NCI-H187 (cell line): Measurements from ENCODE around the gene EPB41L4B.
A peak's percentile ranks its signal among the peaks of the same experiment; 100 is the strongest.
"Not testable (repeated sequence)": the region's sequence is repeated elsewhere in the genome, so short reads cannot be mapped to it uniquely, and the experiment has no call there.

Experiments
- DNase-seq, 2 experiments: peaks; one replicate each; lab custom pipeline; 2025; lab: John Stamatoyannopoulos, UW

The EPB41L4B gene

GRCh38 chr9:109297899-109298298, 23.0 kb downstream of the EPB41L4B start:
- no peak for DNase-seq

GRCh38 chr9:109295221-109296130, 25.4 kb downstream of the EPB41L4B start:
- DNase-seq, result no peak

- DNase-seq, result no peak
Observed at GRCh38 chr9:109290385-109290784, 30.5 kb downstream of the EPB41L4B start.

GRCh38 chr9:109289931-109290330, 30.9 kb downstream of the EPB41L4B start:
- no peak for DNase-seq

- no peak for DNase-seq
Observed at GRCh38 chr9:109289186-109289585, 31.7 kb downstream of the EPB41L4B start.

- no peak for DNase-seq
Observed at GRCh38 chr9:109286981-109287380, 33.9 kb downstream of the EPB41L4B start.

GRCh38 chr9:109286571-109286977, 34.3 kb downstream of the EPB41L4B start:
- no peak for DNase-seq

- DNase-seq, result not testable (repeated sequence)
Observed at GRCh38 chr9:109283672-109284071, 37.2 kb downstream of the EPB41L4B start.

- DNase-seq, result no peak
Observed at GRCh38 chr9:109283012-109283411, 37.8 kb downstream of the EPB41L4B start.

- DNase-seq, result no peak
Observed at GRCh38 chr9:109282302-109282701, 38.6 kb downstream of the EPB41L4B start.

GRCh38 chr9:109281518-109281917, 39.3 kb downstream of the EPB41L4B start:
- DNase-seq, result no peak

GRCh38 chr9:109278848-109279247, 42.0 kb downstream of the EPB41L4B start:
- DNase-seq, result no peak

- no peak for DNase-seq
Observed at GRCh38 chr9:109278216-109278615, 42.6 kb downstream of the EPB41L4B start.

GRCh38 chr9:109277451-109277850, 43.4 kb downstream of the EPB41L4B start:
- no peak for DNase-seq

GRCh38 chr9:109276469-109277440, 44.1 kb downstream of the EPB41L4B start:
- no peak for DNase-seq

GRCh38 chr9:109274884-109275730, 45.8 kb downstream of the EPB41L4B start:
- peak in 1 of 2 experiments; percentile 12 for DNase-seq

GRCh38 chr9:109273869-109274268, 47.0 kb downstream of the EPB41L4B start:
- no peak for DNase-seq

GRCh38 chr9:109272745-109273144, 48.1 kb downstream of the EPB41L4B start:
- DNase-seq, result no peak

- DNase-seq, result no peak
Observed at GRCh38 chr9:109272045-109272444, 48.8 kb downstream of the EPB41L4B start.

- DNase-seq, result peak; percentile 60 to 63
Observed at GRCh38 chr9:109270971-109271925, 49.6 kb downstream of the EPB41L4B start.
